HG03060 (cell line): ENCODE measurements around the gene PLCD1.

Experiments
- ATAC-seq: cut with Tn5 transposase; IDR thresholded peaks from one replicate; pipeline ENCODE4 v1.9.1; 2021; ENCODE audit warnings: low read depth, moderate number of reproducible peaks; ENCODE audit not compliant: unreplicated experiment

PLCD1 gene

DNA sequence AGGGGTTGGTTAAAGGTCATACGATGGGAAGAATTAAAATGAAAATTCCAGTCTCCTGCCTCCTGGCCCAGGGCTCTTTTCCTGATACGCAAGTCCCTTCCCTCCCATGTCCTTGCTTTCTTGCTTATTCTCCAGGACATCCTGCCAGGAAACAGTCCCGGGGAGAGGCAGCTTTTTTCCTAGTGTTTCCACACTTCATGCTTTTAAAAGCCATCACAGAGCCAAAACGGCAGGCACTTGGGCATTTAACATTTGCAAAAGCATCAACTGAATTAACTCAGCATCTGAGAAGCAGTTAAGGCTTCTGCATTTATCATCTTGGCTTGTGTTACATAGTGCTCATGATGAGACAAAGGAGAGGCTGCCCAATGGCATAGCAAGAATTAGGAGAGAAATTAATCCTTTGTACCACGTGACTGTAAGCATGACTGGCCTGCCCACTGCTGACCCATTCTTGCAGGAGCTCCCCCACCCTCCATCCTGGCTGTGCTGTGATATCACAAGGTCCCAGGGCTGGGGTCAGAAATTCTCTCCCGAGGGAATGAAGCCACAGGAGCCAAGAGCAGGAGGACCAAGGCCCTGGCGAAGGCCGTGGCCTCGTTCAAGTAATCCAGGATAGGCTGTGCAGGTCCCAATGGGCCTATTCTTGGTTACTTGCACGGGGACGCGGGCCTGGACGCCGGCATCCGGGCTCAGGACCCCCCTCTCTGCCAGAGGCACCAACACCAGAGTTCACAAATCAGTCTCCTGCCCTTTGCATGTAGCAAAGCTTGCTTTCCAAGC, 60.4 kb downstream of the PLCD1 start:
- ATAC-seq, result no peak

GRCh38 chr3:37968199-37968598, 61.2 kb downstream of the PLCD1 start:
- ATAC-seq, result no peak

GRCh38 chr3:37967260-37967881, 62.1 kb downstream of the PLCD1 start:
- no peak for ATAC-seq

- no peak for ATAC-seq
Measured at GRCh38 chr3:37964716-37965115, 64.7 kb downstream of the PLCD1 start.

DNA sequence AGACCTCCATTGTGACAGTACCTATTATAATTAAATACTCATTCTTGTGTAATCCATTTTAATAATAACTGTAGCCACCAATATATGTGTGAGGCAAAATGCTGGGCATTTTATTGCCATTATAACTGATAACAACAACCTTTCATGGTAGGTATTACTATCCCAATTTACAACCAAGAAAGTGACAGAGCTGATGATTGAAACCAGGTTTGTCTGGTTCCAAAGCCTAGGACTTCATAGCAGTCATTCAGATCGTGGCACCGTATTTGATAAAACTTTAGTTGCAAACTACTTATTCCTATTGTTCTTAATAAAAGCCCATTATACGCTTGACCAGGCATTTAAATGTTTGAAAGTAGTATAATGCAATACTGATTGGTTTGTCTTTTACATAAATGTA, 65.3 kb downstream of the PLCD1 start:
- ATAC-seq, result no peak

- ATAC-seq, result no peak
Measured at GRCh38 chr3:37963635-37964034, 65.8 kb downstream of the PLCD1 start.

DNA sequence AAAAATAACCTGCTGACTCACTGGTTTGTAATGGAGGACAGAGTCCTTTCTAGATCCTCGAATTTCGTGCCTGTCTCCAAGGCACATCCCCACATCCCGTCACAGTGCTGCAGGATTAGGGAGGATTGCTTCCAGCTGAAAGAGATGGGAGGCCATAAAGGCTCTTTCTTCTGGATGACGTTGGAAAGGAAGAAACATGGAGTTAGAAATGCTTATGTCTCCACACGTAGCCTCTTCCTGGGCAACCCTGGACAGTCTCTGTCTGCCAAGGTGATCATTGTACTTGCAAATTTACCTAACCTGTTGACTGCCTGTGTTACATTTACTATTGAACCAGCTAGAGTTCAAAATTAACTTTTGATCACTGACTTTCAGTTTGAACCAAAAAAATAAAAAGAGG, 66.4 kb downstream of the PLCD1 start:
- ATAC-seq, result no peak

- ATAC-seq, result no peak
Measured at GRCh38 chr3:37961622-37962431, 67.6 kb downstream of the PLCD1 start.

GRCh38 chr3:37957539-37957936, 71.9 kb downstream of the PLCD1 start:
- no peak for ATAC-seq
